H1 (cell line): Measurements from ENCODE around the gene RPS18. TPM values are rescaled to one million over a fixed set of nuclear protein-coding genes. Genes with fewer than 3 reads are reported as not detected.

Source experiments
- BRCA1 ChIP-seq: IDR thresholded peaks from 2 replicates; pipeline ENCODE4 v1.6.1; 2012; ENCODE audit warnings: low read depth, low read length, improper control_type of control experiment
- HDAC6 ChIP-seq: IDR thresholded peaks from one replicate; pipeline ENCODE4 v1.7.1; 2012; ENCODE audit warnings: low read depth, mild to moderate bottlenecking, inconsistent platforms, low read length, moderate library complexity
- SIRT6 ChIP-seq: IDR thresholded peaks from one replicate; pipeline ENCODE4 v1.7.1; 2012; ENCODE audit warnings: low read length, inconsistent platforms
- SP2 ChIP-seq: IDR thresholded peaks from 2 replicates; pipeline ENCODE4 v1.6.1; 2012; ENCODE audit warnings: mild to moderate bottlenecking, low read length, inconsistent platforms
- TEAD4 ChIP-seq: IDR thresholded peaks from 2 replicates; pipeline ENCODE4 v1.6.1; 2012; ENCODE audit warnings: low read depth, low read length, inconsistent platforms, mixed read lengths
- USF2 ChIP-seq: IDR thresholded peaks from 2 replicates; pipeline ENCODE4 v1.6.1; 2011; ENCODE audit warnings: low read length, improper control_type of control experiment
- polyA plus RNA-seq, 7 experiments: library from polyadenylated mRNA; depleted of rRNA in 3 of 7; stranded (reverse) in 5 of 7; unstranded in 2 of 7; fragments of >200 nt in 5 of 7; fragments of 200-250 nt in 2 of 7; gene quantifications; 1 replicate in 5 of 7; 2 replicates in 1 of 7; 4 replicates in 1 of 7; pipeline versions ENCODE4 v1.2.1 to v1.2.3, GENCODE V29; 2011 to 2013; ENCODE audit warnings: missing spikeins in 2 of 7, mixed read lengths in 2 of 7
- total RNA-seq: library from RNA; stranded (reverse); fragmentation: NEBNext Ultra II Directional; extraction: Animal tissue kit (Norgen Biotek cat#: 25700); gene quantifications from 2 replicates; pipeline ENCODE4 v1.2.1, GENCODE V29; 2021
- TF ChIP-seq, protein P1 (sequence below), 3 experiments: IDR thresholded peaks; 1 replicate in 2 of 3; 2 replicates in 1 of 3; pipeline versions ENCODE4 v1.5.1 to v1.6.1; 2011; ENCODE audit warnings: low read length in 3 of 3, mild to moderate bottlenecking in 3 of 3, inconsistent platforms in 2 of 3, low read depth in 1 of 3, moderate library complexity in 1 of 3; ENCODE audit not compliant: insufficient read depth in 1 of 3; ENCODE audit errors: control extremely low read depth in 1 of 3

Gene RPS18
- total and polyA plus RNA-seq, 2 of the 8 experiments (the other 6 are each of a cell fraction or from before 2014, with no cell fraction given), result 2,796 to 7,099 TPM

DNA sequence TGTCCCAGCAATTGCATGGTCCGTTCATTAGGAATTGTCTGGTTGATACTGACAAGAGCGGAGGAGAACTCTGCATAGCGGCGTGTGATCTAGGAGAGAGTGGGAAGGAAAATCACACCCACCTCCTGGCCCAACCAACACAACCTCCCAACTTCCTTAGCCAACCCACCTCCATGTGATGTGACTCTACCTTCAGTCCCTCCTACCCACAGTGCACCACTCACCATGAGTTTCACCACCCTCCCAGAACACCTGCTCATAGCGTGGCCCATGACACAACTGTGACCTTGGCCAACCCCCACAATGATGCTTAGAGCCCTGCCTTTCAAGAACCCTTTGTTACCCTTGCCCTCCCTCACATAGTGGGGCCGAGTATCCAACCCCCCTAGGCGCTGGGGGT is 7.9 kb upstream of the RPS18 start (continued):
- no peak for TF ChIP-seq SIRT6
- TF ChIP-seq USF2, result no peak
- TF ChIP-seq, protein P1, sequence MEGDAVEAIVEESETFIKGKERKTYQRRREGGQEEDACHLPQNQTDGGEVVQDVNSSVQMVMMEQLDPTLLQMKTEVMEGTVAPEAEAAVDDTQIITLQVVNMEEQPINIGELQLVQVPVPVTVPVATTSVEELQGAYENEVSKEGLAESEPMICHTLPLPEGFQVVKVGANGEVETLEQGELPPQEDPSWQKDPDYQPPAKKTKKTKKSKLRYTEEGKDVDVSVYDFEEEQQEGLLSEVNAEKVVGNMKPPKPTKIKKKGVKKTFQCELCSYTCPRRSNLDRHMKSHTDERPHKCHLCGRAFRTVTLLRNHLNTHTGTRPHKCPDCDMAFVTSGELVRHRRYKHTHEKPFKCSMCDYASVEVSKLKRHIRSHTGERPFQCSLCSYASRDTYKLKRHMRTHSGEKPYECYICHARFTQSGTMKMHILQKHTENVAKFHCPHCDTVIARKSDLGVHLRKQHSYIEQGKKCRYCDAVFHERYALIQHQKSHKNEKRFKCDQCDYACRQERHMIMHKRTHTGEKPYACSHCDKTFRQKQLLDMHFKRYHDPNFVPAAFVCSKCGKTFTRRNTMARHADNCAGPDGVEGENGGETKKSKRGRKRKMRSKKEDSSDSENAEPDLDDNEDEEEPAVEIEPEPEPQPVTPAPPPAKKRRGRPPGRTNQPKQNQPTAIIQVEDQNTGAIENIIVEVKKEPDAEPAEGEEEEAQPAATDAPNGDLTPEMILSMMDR (IDR thresholded peaks at IDR 0.05; ENCODE audit: control extremely low read depth in 1 of 3, insufficient read depth in 1 of 3, low read depth in 1 of 3, low read length in 3 of 3), result no peak
- no peak for TF ChIP-seq TEAD4
- no peak for TF ChIP-seq SP2
- no peak for TF ChIP-seq HDAC6
- no peak for TF ChIP-seq BRCA1
